ENCODE data around the gene PDE11A.
"Not testable (repeated sequence)": the region's sequence is repeated elsewhere in the genome, so short reads cannot be mapped to it uniquely, and the experiment has no call there.

The PDE11A gene

GRCh38 chr2:178074123-178075005, 1.8 kb upstream of the PDE11A start:
- no peak for DNase-seq (ENCODE audit: low read depth)

GRCh38 chr2:178072000-178072382, 586 bp downstream of the PDE11A start:
- no peak for DNase-seq (ENCODE audit: low read depth)

- DNase-seq (ENCODE audit: low read depth): no peak
Measured at GRCh38 chr2:178070824-178071223, 1.8 kb downstream of the PDE11A start.

- no peak for DNase-seq (ENCODE audit: low read depth)
Measured at GRCh38 chr2:178069551-178069950, 3.0 kb downstream of the PDE11A start.

GRCh38 chr2:178068823-178069454, 3.6 kb downstream of the PDE11A start:
- DNase-seq (ENCODE audit: low read depth): no peak

GRCh38 chr2:178066890-178067669, 5.5 kb downstream of the PDE11A start:
- no peak for DNase-seq (ENCODE audit: low read depth)

- DNase-seq (ENCODE audit: low read depth): no peak
Measured at GRCh38 chr2:178066324-178066723, 6.3 kb downstream of the PDE11A start.

- DNase-seq (ENCODE audit: low read depth): no peak
Measured at GRCh38 chr2:178059681-178060080, 12.9 kb downstream of the PDE11A start.

- no peak for DNase-seq (ENCODE audit: low read depth)
Measured at GRCh38 chr2:178059111-178059510, 13.5 kb downstream of the PDE11A start.

GRCh38 chr2:178057179-178057680, 15.3 kb downstream of the PDE11A start:
- no peak for DNase-seq (ENCODE audit: low read depth)

- no peak for DNase-seq (ENCODE audit: low read depth)
Measured at GRCh38 chr2:178056345-178056744, 16.2 kb downstream of the PDE11A start.

GRCh38 chr2:178051257-178051656, 21.3 kb downstream of the PDE11A start:
- DNase-seq (ENCODE audit: low read depth): not testable (repeated sequence)

- no peak for DNase-seq (ENCODE audit: low read depth)
Measured at GRCh38 chr2:178047391-178047790, 25.2 kb downstream of the PDE11A start.

GRCh38 chr2:178044836-178045235, 27.7 kb downstream of the PDE11A start:
- DNase-seq (ENCODE audit: low read depth): no peak

GRCh38 chr2:178043266-178043665, 29.3 kb downstream of the PDE11A start:
- no peak for DNase-seq (ENCODE audit: low read depth)

- not testable (repeated sequence) for DNase-seq (ENCODE audit: low read depth)
Measured at GRCh38 chr2:178033583-178033982, 39.0 kb downstream of the PDE11A start.

GRCh38 chr2:178029342-178029741, 43.2 kb downstream of the PDE11A start:
- no peak for DNase-seq (ENCODE audit: low read depth)

- DNase-seq (ENCODE audit: low read depth): no peak
Measured at GRCh38 chr2:178025551-178026185, 46.9 kb downstream of the PDE11A start.

GRCh38 chr2:178018141-178018540, 54.4 kb downstream of the PDE11A start:
- DNase-seq (ENCODE audit: low read depth): no peak

- no peak for DNase-seq (ENCODE audit: low read depth)
Measured at GRCh38 chr2:178016612-178017011, 56.0 kb downstream of the PDE11A start.

GRCh38 chr2:178012639-178013038, 59.9 kb downstream of the PDE11A start:
- DNase-seq (ENCODE audit: low read depth): no peak

- no peak for DNase-seq (ENCODE audit: low read depth)
Measured at GRCh38 chr2:178009813-178010212, 62.8 kb downstream of the PDE11A start.

Measured in stimulated activated CD8-positive, alpha-beta memory T cell treated with anti-CD3 and anti-CD28 coated beads, Interleukin-15, amount 100 ng/mL, for 1 hour (primary cell).